Keratinocyte (primary cell): ENCODE results near the gene GDAP2. TPM values are rescaled to one million over a fixed set of nuclear protein-coding genes. Genes with fewer than 3 reads are reported as not detected.

Experiments
- DNase-seq: peaks from one replicate; pipeline ENCODE4 v3.0.0-alpha.2; 2011; ENCODE audit warnings: low read depth, missing footprints, low spot score
- FAIRE-seq: peaks from 2 replicates; lab custom pipeline; 2011; peaks lifted over from hg19 to GRCh38; lab: Jason Lieb, UNC
- H2AFZ ChIP-seq: 2 replicates; pipeline ENCODE4 v1.6.0; 2012; ENCODE audit warnings: low read length, control low read depth, inconsistent platforms; ENCODE audit not compliant: control insufficient read depth
- H3K27ac ChIP-seq: 2 replicates; pipeline ENCODE4 v1.5.1; 2011; ENCODE audit warnings: low read length; ENCODE audit not compliant: control insufficient read depth, insufficient read depth
- H3K27me3 ChIP-seq: 3 replicates; pipeline ENCODE4 v1.6.0; 2011; ENCODE audit warnings: low read length; ENCODE audit not compliant: control insufficient read depth, insufficient read depth; ENCODE audit errors: extremely low read depth
- H3K36me3 ChIP-seq, 2 experiments: 2 replicates in 1 of 2; 3 replicates in 1 of 2; pipeline ENCODE4 v1.5.1; 2011; ENCODE audit warnings: low read length in 2 of 2, mild to moderate bottlenecking in 1 of 2; ENCODE audit not compliant: control insufficient read depth in 2 of 2, insufficient read depth in 2 of 2; ENCODE audit errors: extremely low read depth in 1 of 2
- H3K4me1 ChIP-seq: 3 replicates; pipeline ENCODE4 v1.5.1; 2011; ENCODE audit warnings: low read length; ENCODE audit not compliant: control insufficient read depth, insufficient read depth; ENCODE audit errors: extremely low read depth
- H3K4me2 ChIP-seq: 3 replicates; pipeline ENCODE4 v1.6.0; 2011; ENCODE audit warnings: low read depth, low read length; ENCODE audit not compliant: control insufficient read depth, insufficient read depth; ENCODE audit errors: extremely low read depth
- H3K4me3 ChIP-seq, 3 experiments: fragments of 200-600 bp in 1 of 3; sonication (generic) in 1 of 3; 2 replicates in 2 of 3; 3 replicates in 1 of 3; pipeline ENCODE4 v1.5.1; 2011 to 2016; ENCODE audit warnings: low read length in 3 of 3, mild to moderate bottlenecking in 3 of 3, control low read depth in 2 of 3, inconsistent platforms in 1 of 3, low read depth in 1 of 3, mixed read lengths in 1 of 3, mixed run types in 1 of 3, moderate library complexity in 1 of 3; ENCODE audit not compliant: control insufficient read depth in 2 of 3, insufficient read depth in 2 of 3; ENCODE audit errors: extremely low read depth in 1 of 3
- H3K79me2 ChIP-seq: 2 replicates; pipeline ENCODE4 v1.6.0; 2012; ENCODE audit warnings: low read length; ENCODE audit not compliant: control insufficient read depth, insufficient read depth
- H3K9ac ChIP-seq: 3 replicates; pipeline ENCODE4 v1.6.0; 2011; ENCODE audit warnings: low read length; ENCODE audit not compliant: control insufficient read depth, insufficient read depth; ENCODE audit errors: extremely low read depth
- H3K9me1 ChIP-seq: 3 replicates; pipeline ENCODE4 v1.6.0; 2011; ENCODE audit warnings: low read length; ENCODE audit not compliant: control insufficient read depth, insufficient read depth; ENCODE audit errors: extremely low read depth
- H3K9me3 ChIP-seq: 2 replicates; pipeline ENCODE4 v1.5.1; 2012; ENCODE audit warnings: low read depth, low read length; ENCODE audit not compliant: control insufficient read depth
- H4K20me1 ChIP-seq: 3 replicates; pipeline ENCODE4 v1.6.0; 2011; ENCODE audit warnings: low read length; ENCODE audit not compliant: control insufficient read depth, insufficient read depth; ENCODE audit errors: extremely low read depth
- CTCF ChIP-seq, 3 experiments: IDR thresholded peaks in 1 of 3; conservative IDR thresholded peaks in 1 of 3; optimal IDR thresholded peaks in 1 of 3; 2 replicates in 2 of 3; 3 replicates in 1 of 3; pipeline versions ENCODE3 to v1.5.1; 2011; ENCODE audit warnings: low read length in 3 of 3, mild to moderate bottlenecking in 3 of 3, moderate library complexity in 2 of 3, control low read depth in 1 of 3, inconsistent platforms in 1 of 3; ENCODE audit not compliant: insufficient read depth in 2 of 3; ENCODE audit errors: extremely low read depth in 1 of 3
- EZH2 ChIP-seq: IDR thresholded peaks from one replicate; pipeline ENCODE4 v1.6.1; 2012; ENCODE audit warnings: inconsistent platforms, mild to moderate bottlenecking, low read length, moderate library complexity
- dilution Hi-C: fragments of 300-500 bp; cut with MboI; formaldehyde crosslinking; loops from one replicate; pipeline ENCODE4 v1.7.0; 2020; ENCODE audit warnings: low sequenced_read_pairs; ENCODE audit not compliant: extremely low pct_ligation_motif_present
- polyA plus RNA-seq, 5 experiments: library from polyadenylated mRNA; depleted of rRNA in 3 of 5; stranded (reverse) in 3 of 5; stranded (forward) in 1 of 5; unstranded in 1 of 5; fragments of >200 nt; gene quantifications; 1 replicate in 1 of 5; 2 replicates in 3 of 5; 3 replicates in 1 of 5; pipeline versions ENCODE4 v1.2.1 to v1.2.3, GENCODE V29; 2011 to 2012; ENCODE audit warnings: missing spikeins in 2 of 5, low read depth in 1 of 5, low replicate concordance in 1 of 5

Gene GDAP2
- polyA plus RNA-seq, 1 donor (not counting 4 experiments of a cell fraction or from before 2014, with no cell fraction given), result 15.7 TPM

- DNase-seq, result no peak
- H3K27me3 ChIP-seq, result no peaks in the 10 kb centered on the region
- no peak for FAIRE-seq
- no peaks in the 10 kb centered on the region for H3K9me1 ChIP-seq
- TF ChIP-seq EZH2 (no peak), CTCF (optimal IDR thresholded peaks at IDR 0.05 in 1 of 3, IDR thresholded peaks at IDR 0.05 in 1 of 3, conservative IDR thresholded peaks at IDR 0.05 in 1 of 3; ENCODE audit: extremely low read depth in 1 of 3, insufficient read depth in 2 of 3, low read length in 3 of 3) (no peak)
- no peaks in the 10 kb centered on the region for H3K9me3 ChIP-seq
- H3K4me3 ChIP-seq, result no peak overlapping the region
- dilution Hi-C loops, result no loop called here
- H3K9ac ChIP-seq, result no peak overlapping the region
- H4K20me1 ChIP-seq, result no peaks in the 10 kb centered on the region
- no peak overlapping the region for H3K27ac ChIP-seq
- no peaks in the 10 kb centered on the region for H3K79me2 ChIP-seq
- no peaks in the 10 kb centered on the region for H3K36me3 ChIP-seq
- H3K4me1 ChIP-seq, result peaks cover 2% of the 10 kb centered on the region
- no peak overlapping the region for H2AFZ ChIP-seq
- H3K4me2 ChIP-seq, result no peak overlapping the region
Measured at GRCh38 chr1:117971777-117972176, 42.4 kb upstream of the GDAP2 start.

DNA sequence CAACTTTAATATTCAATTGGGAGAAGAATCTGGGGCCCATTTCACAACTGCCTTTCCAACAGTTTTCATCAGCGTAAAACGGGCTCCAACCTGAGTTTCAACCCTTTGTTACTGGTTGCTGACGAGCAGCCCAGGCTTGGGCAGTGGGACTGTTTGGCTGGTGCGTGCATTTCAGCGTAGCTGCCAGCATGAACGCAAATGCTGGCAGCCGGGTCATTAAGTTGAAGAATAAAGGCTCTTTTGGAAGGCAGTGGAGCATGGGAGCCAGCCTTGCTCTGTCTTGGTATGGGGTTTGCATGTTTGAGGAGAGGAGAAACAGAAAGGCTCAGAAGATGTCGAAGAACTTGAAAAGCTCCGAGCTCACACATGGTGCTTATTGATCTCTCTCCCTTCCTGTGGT lies 40.8 kb upstream of the GDAP2 start:
- H3K4me1 ChIP-seq, result peaks cover 2% of the 10 kb centered on the region
- no peaks in the 10 kb centered on the region for H3K9me1 ChIP-seq
- no peak for FAIRE-seq
- no peaks in the 10 kb centered on the region for H3K79me2 ChIP-seq
- H3K9ac ChIP-seq, result no peak overlapping the region
- no peaks in the 10 kb centered on the region for H3K9me3 ChIP-seq
- no peaks in the 10 kb centered on the region for H3K36me3 ChIP-seq
- no peak overlapping the region for H2AFZ ChIP-seq
- H3K4me2 ChIP-seq, result no peak overlapping the region
- no peaks in the 10 kb centered on the region for H4K20me1 ChIP-seq
- no peaks in the 10 kb centered on the region for H3K27me3 ChIP-seq
- no peak overlapping the region for H3K4me3 ChIP-seq
- TF ChIP-seq CTCF (optimal IDR thresholded peaks at IDR 0.05 in 1 of 3, IDR thresholded peaks at IDR 0.05 in 1 of 3, conservative IDR thresholded peaks at IDR 0.05 in 1 of 3; ENCODE audit: extremely low read depth in 1 of 3, insufficient read depth in 2 of 3, low read length in 3 of 3) (no peak), EZH2 (no peak)
- dilution Hi-C loops, result no loop called here
- no peak for DNase-seq
- no peak overlapping the region for H3K27ac ChIP-seq
